PFSK-1 (cell line): Measurements from ENCODE around the gene CCDC93.

Source experiments
- FOXP2 ChIP-seq: optimal IDR thresholded peaks from 2 replicates; pipeline ENCODE3; 2011; ENCODE audit warnings: borderline replicate concordance, control low read depth, inconsistent platforms; ENCODE audit not compliant: insufficient read depth; ENCODE audit errors: extremely low read length, extremely low read depth
- POLR2AphosphoS5 ChIP-seq: IDR thresholded peaks from 2 replicates; pipeline ENCODE4 v1.6.1; 2012; ENCODE audit warnings: low read depth, mild to moderate bottlenecking, control low read depth, low read length, moderate library complexity
- REST ChIP-seq, 2 experiments: IDR thresholded peaks; 2 replicates each; pipeline versions ENCODE4 v1.6.1 to v1.8.0; 2011 to 2012; ENCODE audit warnings: low read depth in 2 of 2, low read length in 2 of 2, control low read depth in 1 of 2, inconsistent platforms in 1 of 2, mild to moderate bottlenecking in 1 of 2, moderate library complexity in 1 of 2; ENCODE audit not compliant: insufficient read depth in 1 of 2
- SIN3A ChIP-seq: IDR thresholded peaks from 2 replicates; pipeline ENCODE4 v1.6.1; 2012; ENCODE audit warnings: mild to moderate bottlenecking, low read length, moderate library complexity, borderline replicate concordance; ENCODE audit not compliant: insufficient read depth
- TAF1 ChIP-seq: IDR thresholded peaks from 2 replicates; pipeline ENCODE4 v1.6.1; 2012; ENCODE audit warnings: low read length, control low read depth, borderline replicate concordance; ENCODE audit not compliant: insufficient read depth

The CCDC93 gene

GRCh38 chr2:118016911-118017310, 3.0 kb upstream of the CCDC93 start:
- TF ChIP-seq POLR2AphosphoS5 (no peak), TAF1 (no peak), SIN3A (no peak), FOXP2 (no peak), REST (IDR thresholded peaks at IDR 0.05; ENCODE audit: insufficient read depth in 1 of 2, low read depth in 2 of 2, low read length in 2 of 2) (no peak)

GRCh38 chr2:118014492-118014824, 588 bp upstream of the CCDC93 start:
- TF ChIP-seq POLR2AphosphoS5 (no peak), SIN3A (no peak), FOXP2 (no peak), TAF1 (no peak)

GRCh38 chr2:118013221-118013723, 598 bp downstream of the CCDC93 start:
- TF ChIP-seq FOXP2 (peak; percentile 14), TAF1 (no peak)

GRCh38 chr2:118012778-118013177, 1.1 kb downstream of the CCDC93 start:
- TF ChIP-seq FOXP2 (no peak), TAF1 (no peak), POLR2AphosphoS5 (no peak), SIN3A (no peak)

- TF ChIP-seq TAF1 (no peak), REST (IDR thresholded peaks at IDR 0.05; ENCODE audit: insufficient read depth in 1 of 2, low read depth in 2 of 2, low read length in 2 of 2) (no peak), SIN3A (no peak), FOXP2 (no peak), POLR2AphosphoS5 (no peak)
Measured at GRCh38 chr2:118010473-118010872, 3.4 kb downstream of the CCDC93 start.

GRCh38 chr2:118006861-118007260, 7.0 kb downstream of the CCDC93 start:
- TF ChIP-seq TAF1 (no peak), FOXP2 (no peak), POLR2AphosphoS5 (no peak), REST (IDR thresholded peaks at IDR 0.05; ENCODE audit: insufficient read depth in 1 of 2, low read depth in 2 of 2, low read length in 2 of 2) (no peak), SIN3A (no peak)

GRCh38 chr2:118006326-118006725, 7.5 kb downstream of the CCDC93 start:
- TF ChIP-seq TAF1: no peak
- no peak for TF ChIP-seq FOXP2
- no peak for TF ChIP-seq SIN3A
- TF ChIP-seq REST (IDR thresholded peaks at IDR 0.05; ENCODE audit: insufficient read depth in 1 of 2, low read depth in 2 of 2, low read length in 2 of 2): no peak
- TF ChIP-seq POLR2AphosphoS5: no peak
